ENCODE data around the gene CDCP1. TPM values are rescaled to one million over a fixed set of nuclear protein-coding genes. Genes with fewer than 3 reads are reported as not detected.

CDCP1 gene
- total and polyA plus RNA-seq, 10 donors = 0.15 to 3.6 (median 2.1) TPM

DNA sequence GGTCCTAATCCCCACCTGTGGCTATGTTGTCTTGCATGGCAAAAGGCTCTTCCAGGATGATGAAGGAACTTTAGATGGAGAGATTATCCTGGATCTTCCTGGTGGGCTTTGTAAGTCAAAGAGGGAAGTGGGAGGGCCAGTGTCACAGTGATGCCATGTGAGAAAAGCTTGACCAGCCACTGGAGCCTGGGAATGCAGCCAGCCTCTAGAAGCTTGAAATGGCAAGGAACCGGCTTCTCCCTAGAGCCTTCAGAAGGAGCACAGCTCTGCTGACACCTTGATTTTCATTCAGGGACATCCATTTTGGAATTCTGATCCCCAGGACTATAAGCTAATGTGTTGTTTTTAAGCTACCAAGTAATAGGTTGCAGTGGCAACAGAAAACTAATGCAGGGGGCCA is 61.8 kb downstream of the CDCP1 start:
- no peaks in the 10 kb centered on the region for H3K36me3 ChIP-seq
- H3K9me3 ChIP-seq = peaks cover 0 to 6% (median 0%) of the 10 kb centered on the region in 8 donors
- 56 to 90% (median 81%) methylated on average over 1 of the region's 1 CpG for WGBS, 5 donors
- H3K4me3 ChIP-seq = no peak overlapping the region
- TF ChIP-seq, protein P1, sequence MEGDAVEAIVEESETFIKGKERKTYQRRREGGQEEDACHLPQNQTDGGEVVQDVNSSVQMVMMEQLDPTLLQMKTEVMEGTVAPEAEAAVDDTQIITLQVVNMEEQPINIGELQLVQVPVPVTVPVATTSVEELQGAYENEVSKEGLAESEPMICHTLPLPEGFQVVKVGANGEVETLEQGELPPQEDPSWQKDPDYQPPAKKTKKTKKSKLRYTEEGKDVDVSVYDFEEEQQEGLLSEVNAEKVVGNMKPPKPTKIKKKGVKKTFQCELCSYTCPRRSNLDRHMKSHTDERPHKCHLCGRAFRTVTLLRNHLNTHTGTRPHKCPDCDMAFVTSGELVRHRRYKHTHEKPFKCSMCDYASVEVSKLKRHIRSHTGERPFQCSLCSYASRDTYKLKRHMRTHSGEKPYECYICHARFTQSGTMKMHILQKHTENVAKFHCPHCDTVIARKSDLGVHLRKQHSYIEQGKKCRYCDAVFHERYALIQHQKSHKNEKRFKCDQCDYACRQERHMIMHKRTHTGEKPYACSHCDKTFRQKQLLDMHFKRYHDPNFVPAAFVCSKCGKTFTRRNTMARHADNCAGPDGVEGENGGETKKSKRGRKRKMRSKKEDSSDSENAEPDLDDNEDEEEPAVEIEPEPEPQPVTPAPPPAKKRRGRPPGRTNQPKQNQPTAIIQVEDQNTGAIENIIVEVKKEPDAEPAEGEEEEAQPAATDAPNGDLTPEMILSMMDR (IDR thresholded peaks at IDR 0.05 in 8 of 11, conservative IDR thresholded peaks at IDR 0.05 in 3 of 11) = no peak
- TF ChIP-seq POLR2A (IDR thresholded peaks at IDR 0.05) (no peak), POLR2AphosphoS5 (IDR thresholded peaks at IDR 0.05) (no peak)
- H3K27ac ChIP-seq = no peak overlapping the region
- intact Hi-C loops (cut with DNase I; ENCODE audit: low total_unique reads) = no loop called here
- no peak for DNase-seq
- no peaks in the 10 kb centered on the region for H3K27me3 ChIP-seq (replicated peaks in 1 of 7)
- no peaks in the 10 kb centered on the region for H3K4me1 ChIP-seq

DNA sequence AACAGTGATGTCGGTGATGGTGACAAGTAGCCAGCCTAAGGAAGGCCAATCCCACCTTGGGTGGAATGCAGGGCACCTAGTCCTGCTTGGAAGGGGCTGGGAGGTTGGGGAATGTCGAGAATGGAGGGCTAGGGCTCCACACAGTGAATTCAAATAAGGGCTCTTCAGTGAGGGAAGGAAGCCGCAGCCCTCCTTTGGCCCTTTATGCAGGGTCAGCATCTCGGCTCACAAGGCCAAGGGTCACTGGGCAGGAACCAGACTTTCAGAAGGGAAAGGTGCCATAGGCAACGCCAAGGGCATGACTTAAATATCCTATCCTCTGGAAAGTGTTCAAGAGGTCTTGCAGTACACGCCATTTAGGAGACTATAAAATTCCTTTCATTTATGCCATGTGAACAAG is 63.2 kb downstream of the CDCP1 start:
- Histone ChIP-seq H3K4me1 (no peaks in the 10 kb centered on the region), H3K9me3 (peaks cover 0 to 6% (median 0%) of the 10 kb centered on the region in 8 donors), H3K27me3 (replicated peaks in 1 of 7) (no peaks in the 10 kb centered on the region), H3K4me3 (no peak overlapping the region), H3K27ac (no peak overlapping the region), H3K36me3 (no peaks in the 10 kb centered on the region)
- no peak for DNase-seq
- TF ChIP-seq POLR2A (IDR thresholded peaks at IDR 0.05) (no peak), POLR2AphosphoS5 (IDR thresholded peaks at IDR 0.05) (no peak)
- TF ChIP-seq, protein P1 (IDR thresholded peaks at IDR 0.05 in 8 of 11, conservative IDR thresholded peaks at IDR 0.05 in 3 of 11) = no peak
- 69 to 86% (median 78%) methylated on average over 6 of the region's 6 CpGs for WGBS, 5 donors
- intact Hi-C loops (cut with DNase I; ENCODE audit: low total_unique reads) = no loop called here

DNA sequence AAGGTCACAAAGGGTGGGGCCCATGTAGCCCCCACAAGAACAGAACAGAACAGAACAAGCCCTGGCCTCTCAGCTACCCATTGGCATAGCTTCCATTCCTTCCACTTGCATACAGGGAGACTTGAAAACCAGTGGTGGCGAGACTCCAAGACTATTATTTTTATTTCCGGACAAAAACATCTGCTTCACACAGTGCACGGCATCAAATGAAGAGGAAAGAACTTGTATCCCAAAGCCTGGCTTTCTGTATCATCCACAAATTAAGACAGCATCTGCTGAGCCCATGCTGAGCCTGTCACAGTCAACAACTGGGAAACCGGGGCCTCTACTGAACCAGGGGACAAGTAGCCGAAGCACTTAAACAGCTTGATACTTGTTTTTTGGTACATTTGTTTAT is 64.0 kb downstream of the CDCP1 start:
- Histone ChIP-seq H3K27me3 (replicated peaks in 1 of 7) (no peaks in the 10 kb centered on the region), H3K9me3 (peaks cover 0 to 6% (median 0%) of the 10 kb centered on the region in 8 donors), H3K27ac (no peak overlapping the region), H3K36me3 (no peaks in the 10 kb centered on the region), H3K4me1 (no peaks in the 10 kb centered on the region), H3K4me3 (no peak overlapping the region)
- TF ChIP-seq POLR2AphosphoS5 (IDR thresholded peaks at IDR 0.05) (no peak), POLR2A (IDR thresholded peaks at IDR 0.05) (no peak)
- TF ChIP-seq, protein P1 (IDR thresholded peaks at IDR 0.05 in 8 of 11, conservative IDR thresholded peaks at IDR 0.05 in 3 of 11) = no peak
- DNase-seq = no peak
- WGBS, 5 donors = 82 to 89% (median 86%) methylated on average over 5 of the region's 5 CpGs
- intact Hi-C loops (cut with DNase I; ENCODE audit: low total_unique reads) = no loop called here

DNA sequence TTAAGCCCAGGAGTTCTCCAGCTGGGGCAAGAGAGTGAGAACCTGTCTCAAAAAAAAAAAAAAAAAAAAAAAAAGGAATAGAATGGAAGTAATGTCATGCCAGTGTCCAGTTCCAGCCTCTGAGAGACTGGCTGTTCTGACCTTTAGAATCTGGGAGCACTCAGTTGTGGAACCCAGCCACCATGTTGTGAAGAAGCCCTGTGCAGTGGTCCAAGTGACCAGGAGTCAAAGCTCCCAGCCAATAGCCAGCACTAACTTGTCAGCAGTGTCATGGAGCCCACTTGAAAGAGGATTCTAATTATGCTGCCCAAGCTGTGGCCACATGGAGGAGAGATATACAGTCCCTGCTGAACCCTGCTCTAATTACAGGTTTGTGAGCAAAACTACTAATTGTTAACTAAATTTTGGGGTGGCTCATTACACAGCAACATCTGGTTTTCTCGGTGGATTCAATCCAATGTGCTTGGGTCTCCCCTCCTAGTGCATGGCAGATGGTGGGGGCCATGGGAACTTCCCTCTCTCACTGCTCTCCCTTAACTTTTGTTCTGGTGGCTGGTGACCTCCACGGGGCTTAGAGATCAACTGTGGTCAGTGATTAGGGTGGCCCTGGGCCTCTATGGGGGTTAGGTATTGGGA is 64.6 kb downstream of the CDCP1 start:
- intact Hi-C loops (cut with DNase I; ENCODE audit: low total_unique reads) = no loop called here
- 85 to 93% (median 87%) methylated on average over 2 of the region's 2 CpGs for WGBS, 5 donors
- Histone ChIP-seq H3K27me3 (replicated peaks in 1 of 7) (no peaks in the 10 kb centered on the region), H3K4me1 (no peaks in the 10 kb centered on the region), H3K9me3 (peaks cover 0 to 6% (median 0%) of the 10 kb centered on the region in 8 donors), H3K36me3 (no peaks in the 10 kb centered on the region), H3K4me3 (no peak overlapping the region), H3K27ac (no peak overlapping the region)
- no peak for DNase-seq
- TF ChIP-seq POLR2AphosphoS5 (IDR thresholded peaks at IDR 0.05) (no peak), POLR2A (IDR thresholded peaks at IDR 0.05) (no peak)
- TF ChIP-seq, protein P1 (IDR thresholded peaks at IDR 0.05 in 8 of 11, conservative IDR thresholded peaks at IDR 0.05 in 3 of 11) = no peak

All from spleen (tissue), 11 donors.